ENCODE measurements around the gene PIGX. TPM values are rescaled to one million over a fixed set of nuclear protein-coding genes. Genes with fewer than 3 reads are reported as not detected.
"Not testable (repeated sequence)": the region's sequence is repeated elsewhere in the genome, so short reads cannot be mapped to it uniquely, and the experiment has no call there.

The PIGX gene
- total RNA-seq, 1 donor from 2014 or later = 37.8 TPM

- no peaks in the 10 kb centered on the region for H3K9me3 Mint-ChIP-seq
- H3K4me3 Mint-ChIP-seq = no peak overlapping the region
- no peaks in the 10 kb centered on the region for H3K36me3 Mint-ChIP-seq (ENCODE audit: low read depth)
- no peaks in the 10 kb centered on the region for H3K27me3 Mint-ChIP-seq (ENCODE audit: low read depth)
- H3K4me1 Mint-ChIP-seq = peaks cover 1% of the 10 kb centered on the region
- no peak overlapping the region for H3K27ac Mint-ChIP-seq (ENCODE audit: unreplicated experiment)
- no peak for TF ChIP-seq CTCF (conservative IDR thresholded peaks at IDR 0.05)
- no peak for DNase-seq (ENCODE audit: low read depth, low spot score)
Observed at GRCh38 chr3:196706327-196706726, 5.8 kb upstream of the PIGX start.

DNA sequence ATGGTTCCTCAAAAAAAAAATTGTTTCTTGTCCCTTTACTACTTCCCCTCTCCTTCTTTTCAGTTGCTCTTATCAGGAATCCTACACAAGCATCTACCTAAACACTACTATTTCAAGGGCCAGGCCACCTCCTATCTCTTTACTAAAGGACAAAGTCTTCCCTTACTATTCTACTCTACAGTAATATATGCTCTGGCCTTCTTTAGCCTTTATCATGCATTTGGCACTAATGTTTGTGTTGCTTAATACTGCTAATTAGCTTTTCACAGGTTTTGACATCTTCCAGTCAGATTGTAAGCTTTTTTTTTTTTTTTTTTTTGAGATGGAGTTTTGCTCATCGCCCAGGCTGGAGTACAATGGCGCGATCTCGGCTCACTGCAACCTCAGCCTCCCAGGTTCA, 5.4 kb upstream of the PIGX start:
- Mint-ChIP-seq H3K4me3 (no peak overlapping the region), H3K36me3 (ENCODE audit: low read depth) (no peaks in the 10 kb centered on the region), H3K9me3 (no peaks in the 10 kb centered on the region), H3K27me3 (ENCODE audit: low read depth) (no peaks in the 10 kb centered on the region), H3K4me1 (peaks cover 5% of the 10 kb centered on the region), H3K27ac (ENCODE audit: unreplicated experiment) (no peak overlapping the region)
- no peak for TF ChIP-seq CTCF (conservative IDR thresholded peaks at IDR 0.05)
- no peak for DNase-seq (ENCODE audit: low read depth, low spot score)

GRCh38 chr3:196707566-196707965, 4.6 kb upstream of the PIGX start:
- Mint-ChIP-seq H3K9me3 (no peaks in the 10 kb centered on the region), H3K27me3 (ENCODE audit: low read depth) (no peaks in the 10 kb centered on the region), H3K36me3 (ENCODE audit: low read depth) (no peaks in the 10 kb centered on the region), H3K27ac (ENCODE audit: unreplicated experiment) (no peak overlapping the region), H3K4me3 (no peak overlapping the region), H3K4me1 (peaks cover 7% of the 10 kb centered on the region)
- TF ChIP-seq CTCF (conservative IDR thresholded peaks at IDR 0.05) = no peak
- no peak for DNase-seq (ENCODE audit: low read depth, low spot score)

- no peak for TF ChIP-seq CTCF (conservative IDR thresholded peaks at IDR 0.05)
- H3K36me3 Mint-ChIP-seq (ENCODE audit: low read depth) = no peaks in the 10 kb centered on the region
- no peak overlapping the region for H3K4me3 Mint-ChIP-seq
Observed at GRCh38 chr3:196708467-196708866, 3.7 kb upstream of the PIGX start.

DNA sequence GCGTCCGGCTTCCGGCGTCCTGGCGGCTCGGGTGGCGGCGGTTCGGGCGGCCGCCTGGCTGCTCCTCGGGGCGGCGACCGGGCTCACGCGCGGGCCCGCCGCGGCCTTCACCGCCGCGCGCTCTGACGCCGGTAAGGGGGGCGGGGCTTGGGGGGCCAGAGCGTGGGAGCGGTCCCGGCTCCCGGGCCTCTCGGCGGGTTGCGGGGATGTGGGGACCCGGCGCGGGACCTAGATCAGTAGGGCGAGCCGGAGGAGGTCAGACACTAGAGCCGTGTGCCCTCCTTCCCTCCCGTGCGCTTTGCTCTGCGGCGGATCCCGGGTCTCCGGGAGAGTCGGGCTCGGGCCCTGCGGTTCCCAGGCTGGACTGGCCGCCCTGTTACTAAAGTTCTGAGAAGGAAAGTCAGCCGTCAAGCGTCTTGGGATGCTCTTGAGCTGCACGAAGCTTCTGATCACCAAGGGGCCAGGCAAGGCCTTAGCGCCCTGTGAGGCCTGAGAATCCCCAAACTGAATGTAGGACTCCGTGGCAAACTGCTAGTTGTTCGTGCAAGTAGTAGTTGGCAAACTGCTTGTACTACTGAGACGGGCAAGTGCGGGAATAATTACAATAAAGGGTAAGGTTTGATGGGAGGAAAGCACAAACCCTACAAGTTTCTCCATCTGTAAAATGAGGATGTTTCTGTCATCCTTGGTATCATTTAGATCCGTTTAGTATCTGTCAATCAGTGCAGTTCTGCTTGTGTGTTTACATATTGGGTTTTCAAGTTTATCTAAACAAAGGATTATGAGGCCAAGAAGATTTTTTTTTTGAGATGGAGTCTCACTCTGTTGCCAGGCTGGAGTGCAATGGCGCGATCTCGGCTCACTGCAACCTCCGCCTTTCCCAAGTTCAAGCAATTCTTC, 587 bp downstream of the PIGX start:
- TF ChIP-seq CTCF (conservative IDR thresholded peaks at IDR 0.05) = peak; percentile 17
- H3K4me1 Mint-ChIP-seq = peaks cover 20% of the 10 kb centered on the region
- H3K4me3 Mint-ChIP-seq = peak overlapping the region; percentile 92
- no peak for DNase-seq (ENCODE audit: low read depth, low spot score)
- H3K36me3 Mint-ChIP-seq (ENCODE audit: low read depth) = peaks cover 3% of the 10 kb centered on the region
- H3K27ac Mint-ChIP-seq (ENCODE audit: unreplicated experiment) = no peak overlapping the region
- H3K27me3 Mint-ChIP-seq (ENCODE audit: low read depth) = no peaks in the 10 kb centered on the region
- no peaks in the 10 kb centered on the region for H3K9me3 Mint-ChIP-seq

More at GRCh38 chr3:196708467-196708866, 3.7 kb upstream of the PIGX start:
- Mint-ChIP-seq H3K4me1 (peaks cover 15% of the 10 kb centered on the region), H3K9me3 (no peaks in the 10 kb centered on the region), H3K27me3 (ENCODE audit: low read depth) (no peaks in the 10 kb centered on the region), H3K27ac (ENCODE audit: unreplicated experiment) (no peak overlapping the region)
- no peak for DNase-seq (ENCODE audit: low read depth, low spot score)

DNA sequence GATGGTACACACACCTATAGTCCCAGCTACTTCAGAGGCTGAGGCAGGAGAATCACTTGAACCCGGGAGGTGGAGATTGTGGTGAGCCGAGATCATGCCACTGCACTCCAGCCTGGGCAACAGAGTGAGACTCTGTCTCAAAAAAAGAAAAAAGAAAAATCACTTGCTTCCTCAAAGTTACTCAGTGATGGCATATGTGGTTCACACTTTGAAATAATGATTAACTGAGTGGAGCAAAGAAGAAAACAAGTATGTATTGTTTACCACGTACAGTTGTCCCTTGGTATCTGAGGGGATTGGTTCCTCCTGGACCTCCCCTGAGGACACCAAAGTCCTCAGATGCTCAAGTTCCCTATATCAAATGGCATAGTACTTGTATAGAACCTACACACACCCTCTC, 5.0 kb downstream of the PIGX start:
- H3K27me3 Mint-ChIP-seq (ENCODE audit: low read depth); H3K27ac Mint-ChIP-seq (ENCODE audit: unreplicated experiment); DNase-seq (ENCODE audit: low read depth, low spot score): not testable (repeated sequence)
- H3K9me3 Mint-ChIP-seq = peaks cover 13% of the 10 kb centered on the region
- H3K4me1 Mint-ChIP-seq = peaks cover 14% of the 10 kb centered on the region
- H3K36me3 Mint-ChIP-seq (ENCODE audit: low read depth) = peaks cover 25% of the 10 kb centered on the region
- H3K4me3 Mint-ChIP-seq = peak overlapping the region; percentile 16
